Activated T-helper 1 cell treated with anti-CD3 and anti-CD28 coated beads, Interleukin-12 subunit alpha, Interleukin-12 subunit beta, Interleukin-2, Interleukin-4 antibody, amounts not matched to agents 30 ng/mL and 10 ng/mL and 1 ng/mL, durations not matched to agents 14 hours and 24 hours and 36 hours (primary cell): ENCODE results near the gene CCNT2. TPM values are rescaled to one million over a fixed set of nuclear protein-coding genes. Genes with fewer than 3 reads are reported as not detected.
"Not testable (repeated sequence)": the region's sequence is repeated elsewhere in the genome, so short reads cannot be mapped to it uniquely, and the experiment has no call there.

Experiments
- DNase-seq: peaks from one replicate; pipeline ENCODE4 v3.0.0; 2021; ENCODE audit warnings: low spot score
- H3K27ac Mint-ChIP-seq: one replicate; pipeline ENCODE4 v1.8.0; 2021; ENCODE audit warnings: mild to moderate bottlenecking, mixed read lengths
- H3K27me3 Mint-ChIP-seq: one replicate; pipeline ENCODE4 v1.8.0; 2022; ENCODE audit warnings: mild to moderate bottlenecking, moderate library complexity, mixed read lengths; ENCODE audit not compliant: insufficient read depth
- H3K36me3 Mint-ChIP-seq: one replicate; pipeline ENCODE4 v1.8.0; 2021; ENCODE audit warnings: low read depth, mixed read lengths
- H3K4me1 Mint-ChIP-seq: one replicate; pipeline ENCODE4 v1.8.0; 2021; ENCODE audit warnings: low read depth, mixed read lengths
- H3K4me3 Mint-ChIP-seq: one replicate; pipeline ENCODE4 v1.8.0; 2021; ENCODE audit warnings: mild to moderate bottlenecking, moderate library complexity, mixed read lengths
- H3K9me3 Mint-ChIP-seq: one replicate; pipeline ENCODE4 v1.8.0; 2021; ENCODE audit warnings: mixed read lengths
- intact Hi-C: fragments of 100-400 bp; cut with micrococcal nuclease; formaldehyde crosslinking; loops from one replicate; pipeline ENCODE4 v1.15.1; 2024
- total RNA-seq: library from RNA; stranded (reverse); gene quantifications from 2 replicates; pipeline ENCODE4 v1.2.3, GENCODE V29; 2022

CCNT2 gene
- total RNA-seq, 1 donor from 2014 or later: 43.7 TPM

DNA sequence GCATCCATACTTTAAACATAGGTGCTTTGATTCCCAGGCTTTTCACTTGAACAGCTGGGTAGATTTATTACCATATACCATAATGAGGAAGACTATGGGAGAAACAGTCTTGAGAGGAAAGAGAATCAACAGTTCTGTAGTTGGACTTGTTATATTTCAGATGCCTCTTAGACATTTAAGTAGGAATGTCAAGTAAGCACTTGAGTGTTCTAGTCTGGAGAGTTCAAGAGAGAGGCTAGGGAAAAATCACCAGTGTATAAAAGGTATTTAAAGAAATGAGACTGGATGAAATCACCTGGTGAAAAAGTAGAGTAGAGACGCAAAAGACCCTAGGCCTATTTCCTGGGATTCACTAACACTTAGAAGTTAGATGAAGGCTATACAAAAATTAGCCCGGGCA lies 13.5 kb upstream of the CCNT2 start:
- H3K27me3 Mint-ChIP-seq: peaks cover 5% of the 10 kb centered on the region
- intact Hi-C loops: no loop called here
- H3K9me3 Mint-ChIP-seq: peaks cover 6% of the 10 kb centered on the region
- H3K4me3 Mint-ChIP-seq: no peak overlapping the region
- no peak overlapping the region for H3K27ac Mint-ChIP-seq
- H3K4me1 Mint-ChIP-seq: no peaks in the 10 kb centered on the region
- no peak for DNase-seq
- H3K36me3 Mint-ChIP-seq: no peaks in the 10 kb centered on the region

DNA sequence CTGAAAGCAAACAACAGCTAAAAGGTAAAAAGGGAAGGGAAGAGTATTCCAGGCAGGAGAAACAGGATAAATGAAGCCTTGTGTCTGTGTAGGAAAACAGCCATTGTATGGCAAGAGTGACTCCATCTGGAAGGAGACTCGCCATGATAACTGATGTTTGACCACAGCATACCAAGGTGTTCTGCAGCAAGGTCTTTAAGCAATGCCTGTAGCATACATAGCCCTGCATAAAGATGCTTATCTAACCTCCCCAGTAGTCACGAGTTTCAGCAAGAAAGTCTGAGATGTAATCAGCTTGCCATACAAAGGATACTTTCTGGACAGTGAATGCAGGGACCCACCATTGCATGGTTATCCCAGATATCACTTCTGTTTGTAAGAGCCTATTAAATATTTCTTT lies 11.9 kb upstream of the CCNT2 start:
- H3K27me3 Mint-ChIP-seq: peaks cover 2% of the 10 kb centered on the region

GRCh38 chr2:134907441-134908116 lies 11.0 kb upstream of the CCNT2 start:
- H3K4me1 Mint-ChIP-seq, intact Hi-C loops, H3K4me3 Mint-ChIP-seq, H3K27ac Mint-ChIP-seq, H3K27me3 Mint-ChIP-seq, DNase-seq, H3K9me3 Mint-ChIP-seq, H3K36me3 Mint-ChIP-seq: not testable (repeated sequence)

More for the DNA sequence above, 11.9 kb upstream of the CCNT2 start:
- intact Hi-C loops: no loop called here
- Mint-ChIP-seq H3K27ac (no peak overlapping the region), H3K36me3 (no peaks in the 10 kb centered on the region), H3K4me1 (no peaks in the 10 kb centered on the region), H3K9me3 (peaks cover 6% of the 10 kb centered on the region), H3K4me3 (no peak overlapping the region)
- no peak for DNase-seq

GRCh38 chr2:134910763-134911399 lies 7.7 kb upstream of the CCNT2 start:
- no peak for DNase-seq
- Mint-ChIP-seq H3K36me3 (peaks cover 4% of the 10 kb centered on the region), H3K27ac (no peak overlapping the region), H3K4me1 (no peaks in the 10 kb centered on the region), H3K27me3 (peaks cover 15% of the 10 kb centered on the region), H3K9me3 (peaks cover 16% of the 10 kb centered on the region), H3K4me3 (no peak overlapping the region)
- intact Hi-C loops: no loop called here

- no peak overlapping the region for H3K4me3 Mint-ChIP-seq
- H3K36me3 Mint-ChIP-seq: peaks cover 4% of the 10 kb centered on the region
- DNase-seq: no peak
- H3K27me3 Mint-ChIP-seq: peaks cover 15% of the 10 kb centered on the region
- H3K9me3 Mint-ChIP-seq: peaks cover 16% of the 10 kb centered on the region
- intact Hi-C loops: no loop called here
- H3K4me1 Mint-ChIP-seq: no peaks in the 10 kb centered on the region
- H3K27ac Mint-ChIP-seq: no peak overlapping the region
These were observed 7.2 kb upstream of the CCNT2 start for GRCh38 chr2:134911400-134911785.

DNA sequence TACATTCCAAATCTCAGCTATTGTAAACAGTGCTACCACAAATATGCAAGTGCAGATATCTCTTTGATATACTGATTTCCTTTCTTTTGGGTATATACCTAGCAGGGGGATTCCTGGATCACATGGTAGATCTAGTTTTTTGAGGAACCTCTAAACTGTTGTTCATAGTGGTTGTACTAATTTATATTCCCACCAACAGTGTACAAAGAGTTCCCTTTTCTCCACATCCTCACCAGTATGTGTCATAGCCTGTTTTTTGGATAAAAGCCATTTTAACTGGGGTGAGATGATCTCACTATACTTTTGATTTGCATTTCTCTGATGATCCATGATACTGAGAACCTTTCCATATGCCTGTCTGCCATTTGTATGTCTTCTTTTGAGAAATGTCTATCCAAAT lies 6.3 kb upstream of the CCNT2 start:
- H3K36me3 Mint-ChIP-seq: peaks cover 4% of the 10 kb centered on the region
- no peak overlapping the region for H3K27ac Mint-ChIP-seq
- no peaks in the 10 kb centered on the region for H3K4me1 Mint-ChIP-seq
- intact Hi-C loops: no loop called here
- H3K27me3 Mint-ChIP-seq: peaks cover 15% of the 10 kb centered on the region
- peaks cover 16% of the 10 kb centered on the region for H3K9me3 Mint-ChIP-seq
- no peak for DNase-seq
- H3K4me3 Mint-ChIP-seq: no peak overlapping the region

- peaks cover 16% of the 10 kb centered on the region for H3K4me1 Mint-ChIP-seq
- H3K27ac Mint-ChIP-seq: peak overlapping the region; percentile 97
- intact Hi-C loops: loop anchor here (5.0 kb wide), 2 partner anchors 235 to 1465 kb away; no protein-coding TSS in a partner anchor
- H3K36me3 Mint-ChIP-seq: peaks cover 13% of the 10 kb centered on the region
- peak overlapping the region; percentile 96 for H3K4me3 Mint-ChIP-seq
- H3K9me3 Mint-ChIP-seq: peaks cover 10% of the 10 kb centered on the region
- DNase-seq: no peak
- peaks cover 15% of the 10 kb centered on the region for H3K27me3 Mint-ChIP-seq
These were observed 1.2 kb upstream of the CCNT2 start for GRCh38 chr2:134917360-134917865.

- Mint-ChIP-seq H3K27me3 (peaks cover 15% of the 10 kb centered on the region), H3K27ac (peak overlapping the region; percentile 97), H3K4me3 (peak overlapping the region; percentile 96), H3K4me1 (peaks cover 22% of the 10 kb centered on the region), H3K9me3 (peaks cover 10% of the 10 kb centered on the region), H3K36me3 (peaks cover 15% of the 10 kb centered on the region)
- peak; percentile 87 for DNase-seq
- intact Hi-C loops: loop anchor here (1.0 to 5.0 kb wide), 10 partner anchors 25 to 1464 kb away; partner anchors contain the start of genes CXCR4, MCM6, R3HDM1 and RAB3GAP1
These were observed 615 bp upstream of the CCNT2 start for GRCh38 chr2:134917888-134918525.

DNA sequence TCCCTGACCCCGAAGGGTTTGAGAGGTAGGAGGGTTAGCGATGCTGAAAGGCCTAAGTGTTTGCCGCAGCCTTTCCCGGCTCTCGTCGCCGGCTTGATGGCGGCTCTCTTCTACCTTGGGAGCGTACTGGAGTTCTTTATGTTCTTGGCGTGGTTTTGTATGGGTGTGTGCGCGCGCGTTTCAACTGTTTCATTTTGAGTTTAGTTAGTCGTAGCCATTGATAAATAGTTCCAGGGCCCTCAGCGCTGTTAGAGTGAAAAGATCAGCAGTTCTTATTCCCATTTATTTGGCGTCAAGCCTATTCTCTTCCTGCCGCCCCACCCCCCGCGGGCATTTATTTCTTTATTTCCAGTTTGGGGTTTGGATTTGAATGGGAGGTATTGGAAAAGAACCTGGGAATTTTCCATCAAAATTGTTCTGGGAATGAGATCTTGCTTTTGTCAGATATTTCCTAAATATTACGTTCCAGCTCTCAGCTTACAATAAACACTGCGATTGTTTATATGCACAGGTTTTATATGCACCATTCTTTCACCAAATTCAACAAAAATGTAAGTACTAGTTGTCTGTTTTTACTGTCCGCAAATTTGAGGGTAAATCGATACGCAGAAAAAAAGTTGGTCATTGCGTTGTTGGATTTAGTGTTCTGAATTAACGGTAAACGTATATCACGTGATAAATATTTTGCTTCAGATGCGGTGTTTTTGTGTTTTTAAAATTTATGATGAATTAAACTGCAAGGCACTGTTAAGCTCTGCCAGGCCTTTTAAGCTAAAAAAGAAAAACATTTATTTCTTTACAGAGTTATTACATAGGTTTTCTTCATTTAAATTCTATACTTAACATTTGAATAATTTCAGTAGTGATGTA lies 954 bp downstream of the CCNT2 start:
- peaks cover 21% of the 10 kb centered on the region for H3K36me3 Mint-ChIP-seq
- DNase-seq: peak; percentile 31
- intact Hi-C loops: loop anchor here (2.0 to 5.0 kb wide), 4 partner anchors 23 to 1463 kb away; partner anchors contain the start of gene CXCR4
- peak overlapping the region; percentile 96 for H3K4me3 Mint-ChIP-seq
- H3K4me1 Mint-ChIP-seq: peaks cover 36% of the 10 kb centered on the region
- H3K9me3 Mint-ChIP-seq: peaks cover 2% of the 10 kb centered on the region
- H3K27ac Mint-ChIP-seq: peak overlapping the region; percentile 97
- peaks cover 9% of the 10 kb centered on the region for H3K27me3 Mint-ChIP-seq

DNA sequence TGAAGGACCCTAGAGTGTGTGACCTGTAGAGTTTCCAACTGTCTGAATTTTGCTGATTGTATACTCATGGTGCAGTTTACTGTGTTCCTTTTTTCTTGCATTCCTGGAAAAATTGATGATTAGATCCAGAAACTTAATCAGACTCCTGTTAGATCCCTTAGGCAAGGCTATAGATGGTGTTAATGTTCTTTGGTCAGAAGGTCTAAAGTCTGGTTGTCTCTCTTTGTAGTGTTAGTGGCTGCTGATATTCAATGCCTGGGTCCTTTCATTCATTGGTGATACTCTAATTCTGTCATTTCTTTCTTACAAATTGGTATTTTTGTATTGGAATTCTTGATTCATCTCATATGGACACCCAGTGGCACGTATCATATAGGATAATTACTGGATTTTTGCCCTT lies 6.3 kb downstream of the CCNT2 start:
- no peak for DNase-seq
- intact Hi-C loops: no loop called here
- Mint-ChIP-seq H3K36me3 (peaks cover 32% of the 10 kb centered on the region), H3K27me3 (no peaks in the 10 kb centered on the region), H3K4me1 (peaks cover 70% of the 10 kb centered on the region), H3K9me3 (no peaks in the 10 kb centered on the region), H3K27ac (no peak overlapping the region), H3K4me3 (no peak overlapping the region)

- no peak for DNase-seq
- intact Hi-C loops: no loop called here
- peak overlapping the region; percentile 4 for H3K27ac Mint-ChIP-seq
- peak overlapping the region; percentile 0 for H3K4me3 Mint-ChIP-seq
- H3K27me3 Mint-ChIP-seq: no peaks in the 10 kb centered on the region
- peaks cover 69% of the 10 kb centered on the region for H3K4me1 Mint-ChIP-seq
- H3K36me3 Mint-ChIP-seq: peaks cover 35% of the 10 kb centered on the region
- H3K9me3 Mint-ChIP-seq: no peaks in the 10 kb centered on the region
These were observed 7.8 kb downstream of the CCNT2 start for GRCh38 chr2:134926231-134926931.

DNA sequence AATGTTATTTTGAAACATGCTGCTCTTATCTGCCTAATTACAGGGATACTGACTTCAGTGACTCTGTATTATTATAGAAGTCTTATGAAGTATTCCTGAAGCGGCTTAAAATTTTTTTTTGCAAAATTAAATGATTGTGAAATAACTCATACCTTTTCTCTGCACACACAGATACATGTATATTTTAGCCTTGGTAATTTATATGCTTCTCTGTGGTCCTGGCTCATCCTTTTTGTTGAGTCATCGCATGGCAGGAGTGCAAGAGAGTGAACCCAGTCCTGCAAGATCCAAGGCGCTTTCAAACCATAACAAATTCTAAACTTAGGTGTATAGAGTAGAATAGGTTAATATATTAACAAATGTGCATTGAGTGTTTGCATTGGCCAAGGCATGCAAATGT lies 8.6 kb downstream of the CCNT2 start:
- Mint-ChIP-seq H3K36me3 (peaks cover 34% of the 10 kb centered on the region), H3K9me3 (no peaks in the 10 kb centered on the region), H3K27me3 (no peaks in the 10 kb centered on the region), H3K4me1 (peaks cover 67% of the 10 kb centered on the region), H3K27ac (no peak overlapping the region), H3K4me3 (no peak overlapping the region)
- DNase-seq: no peak
- intact Hi-C loops: no loop called here
